NT2/D1 (cell line): ENCODE measurements around the gene KDM6A.

Experiments used
- SUZ12 ChIP-seq: IDR thresholded peaks from 2 replicates; pipeline ENCODE4 v1.6.1; 2011; ENCODE audit not compliant: insufficient read length, insufficient read depth; ENCODE audit errors: extremely low read depth
- YY1 ChIP-seq: IDR thresholded peaks from 2 replicates; pipeline ENCODE4 v1.6.1; 2011; ENCODE audit not compliant: insufficient read length, insufficient read depth
- ZNF274 ChIP-seq: IDR thresholded peaks from 2 replicates; pipeline ENCODE4 v1.6.1; 2011; ENCODE audit warnings: mild to moderate bottlenecking, low read depth, low read length

GRCh38 chrX:45070116-45071007 lies 197.4 kb downstream of the KDM6A start:
- no peak for TF ChIP-seq SUZ12
- TF ChIP-seq ZNF274, result no peak
- TF ChIP-seq YY1, result no peak
